SK-N-SH (cell line): ENCODE data around the gene CDS2. TPM values are rescaled to one million over a fixed set of nuclear protein-coding genes. Genes with fewer than 3 reads are reported as not detected.

ENCODE experiments used
- CTCF ChIA-PET: fragments of 300-600, 350-600 bp; formaldehyde crosslinking; extraction: SDS; loops from one replicate; lab custom pipeline; 2021; lab: Yijun Ruan, JAX
- POLR2A ChIA-PET: fragments of 350-600 bp; sonication (Branson Sonifier 250); formaldehyde crosslinking; extraction: SDS; loops from one replicate; lab custom pipeline; 2020; ENCODE audit warnings: antibody characterized with exemption, inconsistent platforms; lab: Yijun Ruan, JAX
- DNase-seq: peaks from one replicate; pipeline ENCODE4 v3.0.0; 2012
- H2AFZ ChIP-seq: fragments of 200-600 bp; sonication (generic); 2 replicates; pipeline ENCODE4 v1.8.1; 2016; ENCODE audit warnings: antibody characterized with exemption, mild to moderate bottlenecking, low read depth
- H3F3A ChIP-seq: fragments of 200-600 bp; sonication (generic); replicated peaks from 2 replicates; pipeline ENCODE3; 2016; ENCODE audit warnings: antibody characterized with exemption, mild to moderate bottlenecking; ENCODE audit not compliant: insufficient read depth
- H3K27ac ChIP-seq, 2 experiments: fragments of 200-500 bp in 1 of 2; fragments of 200-600 bp in 1 of 2; sonication (Bioruptor generic) in 1 of 2; sonication (generic), shearing (Covaris generic) in 1 of 2; 2 replicates each; pipeline versions ENCODE4 v1.5.1 to v1.6.1; 2014 to 2016; ENCODE audit warnings: low read depth in 2 of 2, inconsistent platforms in 1 of 2, low read length in 1 of 2, mild to moderate bottlenecking in 1 of 2, mixed read lengths in 1 of 2
- H3K27me3 ChIP-seq: fragments of 200-600 bp; sonication (generic), shearing (Covaris generic); 2 replicates; pipeline ENCODE4 v1.6.1; 2016; ENCODE audit warnings: mixed run types; ENCODE audit not compliant: insufficient read depth
- H3K36me3 ChIP-seq, 2 experiments: fragments of 200-500 bp in 1 of 2; fragments of 200-600 bp in 1 of 2; sonication (Bioruptor generic) in 1 of 2; sonication (generic) in 1 of 2; replicated peaks in 1 of 2; 2 replicates each; pipeline versions ENCODE3 to v1.5.1; 2014 to 2016; ENCODE audit warnings: low read length in 1 of 2, mild to moderate bottlenecking in 1 of 2; ENCODE audit not compliant: insufficient read depth in 2 of 2, control insufficient read depth in 1 of 2
- H3K4me1 ChIP-seq, 2 experiments: fragments of 200-500 bp in 1 of 2; fragments of 200-600 bp in 1 of 2; sonication (Bioruptor generic) in 1 of 2; sonication (generic), shearing (Covaris generic) in 1 of 2; 2 replicates each; pipeline versions ENCODE4 v1.5.1 to v1.6.1; 2014 to 2016; ENCODE audit warnings: low read depth in 1 of 2, low read length in 1 of 2, mixed run types in 1 of 2; ENCODE audit not compliant: insufficient read depth in 2 of 2, control insufficient read depth in 1 of 2
- H3K4me2 ChIP-seq: fragments of 200-600 bp; sonication (generic), shearing (Covaris generic); 2 replicates; pipeline ENCODE4 v1.6.1; 2017; ENCODE audit warnings: mixed run types
- H3K4me3 ChIP-seq, 2 experiments: fragments of 200-500 bp in 1 of 2; fragments of 200-600 bp in 1 of 2; sonication (Bioruptor generic) in 1 of 2; sonication (generic), shearing (Covaris generic) in 1 of 2; 2 replicates each; pipeline versions ENCODE4 v1.5.1 to v1.8.1; 2014 to 2016; ENCODE audit warnings: low read depth in 2 of 2, inconsistent platforms in 1 of 2, low read length in 1 of 2, mild to moderate bottlenecking in 1 of 2, mixed read lengths in 1 of 2, moderate library complexity in 1 of 2
- H3K79me2 ChIP-seq: fragments of 200-600 bp; sonication (generic); 2 replicates; pipeline ENCODE4 v1.8.1; 2017; ENCODE audit warnings: mild to moderate bottlenecking; ENCODE audit not compliant: insufficient read depth
- H3K9ac ChIP-seq: fragments of 200-600 bp; sonication (generic); 2 replicates; pipeline ENCODE4 v1.6.1; 2017; ENCODE audit warnings: mixed run types
- H3K9me2 ChIP-seq: fragments of 200-600 bp; sonication (generic); 2 replicates; pipeline ENCODE4 v1.6.1; 2017; ENCODE audit warnings: mixed run types
- H3K9me3 ChIP-seq: fragments of 200-600 bp; sonication (generic); 2 replicates; pipeline ENCODE4 v1.6.1; 2017; ENCODE audit warnings: mixed run types, mild to moderate bottlenecking, moderate library complexity
- H4K20me1 ChIP-seq: fragments of 200-600 bp; sonication (generic); 2 replicates; pipeline ENCODE4 v1.6.1; 2017; ENCODE audit warnings: mild to moderate bottlenecking, mixed run types; ENCODE audit not compliant: insufficient read depth
- CHD2 ChIP-seq: fragments of 150-350 bp; IDR thresholded peaks from 2 replicates; pipeline ENCODE4 v1.6.1; 2018; ENCODE audit warnings: low read length; ENCODE audit not compliant: partially characterized antibody
- ELF1 ChIP-seq: IDR thresholded peaks from 2 replicates; pipeline ENCODE4 v1.4.0; 2012
- EZH2phosphoT487 ChIP-seq: fragments of 200-600 bp; sonication (generic); IDR thresholded peaks from 2 replicates; pipeline ENCODE4 v1.6.1; 2017; ENCODE audit warnings: low read depth, mixed run types, mild to moderate bottlenecking, antibody characterized with exemption, moderate library complexity, borderline replicate concordance
- FOSL2 ChIP-seq: IDR thresholded peaks from 2 replicates; pipeline ENCODE4 v1.4.0; 2012; ENCODE audit warnings: low read depth, mild to moderate bottlenecking, moderate library complexity, borderline replicate concordance
- FOXJ3 ChIP-seq: sonication (generic); formaldehyde crosslinking; IDR thresholded peaks from 2 replicates; pipeline ENCODE4 v1.5.1; 2020; ENCODE audit warnings: mild to moderate bottlenecking, missing genetic modification reagents
- JUND ChIP-seq: IDR thresholded peaks from 2 replicates; pipeline ENCODE4 v1.4.0; 2012
- MXI1 ChIP-seq: IDR thresholded peaks from 2 replicates; pipeline ENCODE4 v1.6.1; 2012; ENCODE audit warnings: mild to moderate bottlenecking, low read depth, low read length, improper control_type of control experiment
- POLR2AphosphoS5 ChIP-seq: IDR thresholded peaks from 2 replicates; pipeline ENCODE4 v1.6.1; 2012; ENCODE audit warnings: low read depth, low read length
- RFX5 ChIP-seq: IDR thresholded peaks from 2 replicates; pipeline ENCODE4 v1.6.1; 2012; ENCODE audit warnings: mild to moderate bottlenecking, improper control_type of control experiment, low read length
- RXRA ChIP-seq: IDR thresholded peaks from 2 replicates; pipeline ENCODE4 v1.4.0; 2012; ENCODE audit warnings: low read depth, mild to moderate bottlenecking, borderline replicate concordance
- TAF1 ChIP-seq: IDR thresholded peaks from 2 replicates; pipeline ENCODE4 v1.6.1; 2012; ENCODE audit warnings: low read depth, mild to moderate bottlenecking, low read length, moderate library complexity, borderline replicate concordance
- WGBS: methylation state at CpG from one replicate; pipeline ENCODE4 v1.1.6; 2017; ENCODE audit warnings: low lambda C conversion rate; 5-methylcytosine and 5-hydroxymethylcytosine counted together
- polyA plus RNA-seq, 3 experiments: library from polyadenylated mRNA; depleted of rRNA; stranded (reverse); fragments of >200 nt; gene quantifications; 2 replicates each; pipeline ENCODE4 v1.2.3, GENCODE V29; 2012
- TF ChIP-seq, protein P1 (sequence below): fragments of 150-350 bp; IDR thresholded peaks from 2 replicates; pipeline ENCODE4 v1.6.1; 2017; ENCODE audit warnings: antibody characterized with exemption, low read length, low read depth, borderline replicate concordance
- TF ChIP-seq, protein P2 (sequence below): fragments of 200-600 bp; sonication (generic); IDR thresholded peaks from 2 replicates; pipeline ENCODE4 v1.6.1; 2017; ENCODE audit warnings: antibody characterized with exemption, mild to moderate bottlenecking, moderate library complexity
- TF ChIP-seq, protein P3 (sequence below): IDR thresholded peaks from 2 replicates; pipeline ENCODE4; 2012
- TF ChIP-seq, protein P4 (sequence below): IDR thresholded peaks from 2 replicates; pipeline ENCODE4 v1.6.1; 2012; ENCODE audit warnings: mild to moderate bottlenecking, low read depth, low read length, moderate library complexity
- TF ChIP-seq, protein P5 (sequence below): IDR thresholded peaks from 2 replicates; pipeline ENCODE4 v1.4.0; 2012; ENCODE audit warnings: low read depth, borderline replicate concordance

The CDS2 gene
- polyA plus RNA-seq, 1 of the 3 experiments (the other 2 are of a cell fraction): 13.9 TPM

DNA sequence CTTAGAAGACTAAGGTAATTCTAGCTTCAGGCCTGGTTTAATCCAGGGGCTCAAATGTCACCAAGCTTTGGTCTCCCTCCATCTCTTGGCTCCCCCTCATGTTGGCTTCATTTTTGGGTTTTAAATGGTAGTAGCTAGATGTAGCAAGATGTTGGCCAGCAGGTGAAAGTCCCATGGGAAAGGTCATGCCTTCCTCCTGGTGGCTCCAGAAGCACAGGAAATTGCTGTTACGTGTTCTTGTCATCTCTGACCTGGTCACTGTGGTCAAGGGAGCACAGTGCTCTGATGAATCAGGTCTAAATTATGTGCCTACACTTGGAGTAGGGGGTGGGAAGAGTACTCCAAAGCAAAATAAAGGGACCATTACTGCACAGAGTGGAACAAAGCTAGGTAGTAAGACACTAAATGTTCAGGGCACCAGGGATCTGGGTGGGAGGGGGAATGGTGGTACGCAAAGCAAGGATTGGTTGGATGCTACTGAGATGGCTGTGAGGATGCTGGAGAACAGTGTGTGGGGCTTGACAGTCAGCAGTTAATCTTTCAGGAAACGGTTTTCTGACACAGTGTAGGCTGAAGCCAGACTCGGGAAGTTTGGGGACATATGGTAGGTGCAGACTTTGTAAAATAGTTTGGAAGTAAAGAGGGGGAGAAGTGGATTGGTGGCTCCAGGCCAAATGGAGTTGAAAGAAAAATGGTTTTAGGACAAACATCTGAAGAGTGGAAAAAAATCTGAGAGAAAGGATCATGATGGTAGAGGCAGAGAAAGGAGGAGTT lies 30.1 kb downstream of the CDS2 start:
- no peak overlapping the region for H3K4me3 ChIP-seq
- ChIA-PET CTCF (interaction anchor here (0.7 to 2.1 kb wide), 7 partner anchors 13 to 291 kb away, joined by 3 to 6 read pairs (median 3); partner anchors contain the start of gene CDS2), POLR2A (no interaction called here)
- H3K9ac ChIP-seq: no peak overlapping the region
- no peaks in the 10 kb centered on the region for H3K9me2 ChIP-seq
- H3K79me2 ChIP-seq: peaks cover 68% of the 10 kb centered on the region
- H3K27ac ChIP-seq: no peak overlapping the region
- peaks cover 17% of the 10 kb centered on the region; the same call in 1 of the 2 replicates for H4K20me1 ChIP-seq
- H3K9me3 ChIP-seq: no peaks in the 10 kb centered on the region
- TF ChIP-seq RXRA (peak; percentile 86; the same call in 1 of the 2 replicates), FOSL2 (peak; percentile 11; the same call in 1 of the 2 replicates), JUND (0 out of 2 replicates have a peak, but pooled peaks have one; percentile 32), ELF1 (no peak), EZH2phosphoT487 (no peak), POLR2AphosphoS5 (no peak)
- no peaks in the 10 kb centered on the region for H3F3A ChIP-seq
- 55% methylated on average over 4 of the region's 4 CpGs for WGBS
- H2AFZ ChIP-seq: no peak overlapping the region
- peak overlapping the region; percentile 10; the same call in 1 of the 2 replicates for H3K4me2 ChIP-seq
- no peaks in the 10 kb centered on the region for H3K36me3 ChIP-seq
- no peaks in the 10 kb centered on the region for H3K27me3 ChIP-seq
- DNase-seq: no peak
- H3K4me1 ChIP-seq: peaks cover 3 to 6% of the 10 kb centered on the region in 2 experiments; a peak in 2 of 4 replicates

DNA sequence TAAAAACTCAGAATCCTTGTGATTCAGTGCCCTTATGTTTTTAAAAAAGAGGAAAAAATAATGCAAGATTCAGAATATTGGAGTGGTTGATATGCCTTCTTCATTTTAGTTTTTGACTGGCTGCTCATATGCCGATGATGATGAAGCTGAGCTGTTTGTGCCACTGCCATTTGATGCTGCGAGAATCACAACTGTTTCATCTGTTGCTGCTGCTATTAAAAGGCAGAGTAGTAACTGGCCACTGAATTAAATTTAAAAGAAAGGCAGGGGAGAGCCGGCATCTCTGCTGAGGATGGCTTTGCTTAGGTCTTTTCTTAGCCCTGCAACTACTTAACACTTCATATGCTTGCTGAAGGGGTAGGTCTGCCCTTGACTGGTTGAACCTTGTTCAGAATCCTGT lies 33.1 kb downstream of the CDS2 start:
- POLR2A ChIA-PET: no interaction called here
- H3K4me3 ChIP-seq: no peak overlapping the region
- TF ChIP-seq FOXJ3 (CRISPR knock-in tag) (no peak), JUND (no peak), CHD2 (no peak), POLR2AphosphoS5 (no peak), RFX5 (no peak), MXI1 (no peak), TAF1 (no peak), EZH2phosphoT487 (no peak)
- TF ChIP-seq, protein P1, sequence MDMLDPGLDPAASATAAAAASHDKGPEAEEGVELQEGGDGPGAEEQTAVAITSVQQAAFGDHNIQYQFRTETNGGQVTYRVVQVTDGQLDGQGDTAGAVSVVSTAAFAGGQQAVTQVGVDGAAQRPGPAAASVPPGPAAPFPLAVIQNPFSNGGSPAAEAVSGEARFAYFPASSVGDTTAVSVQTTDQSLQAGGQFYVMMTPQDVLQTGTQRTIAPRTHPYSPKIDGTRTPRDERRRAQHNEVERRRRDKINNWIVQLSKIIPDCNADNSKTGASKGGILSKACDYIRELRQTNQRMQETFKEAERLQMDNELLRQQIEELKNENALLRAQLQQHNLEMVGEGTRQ: no peak
- TF ChIP-seq, protein P2, sequence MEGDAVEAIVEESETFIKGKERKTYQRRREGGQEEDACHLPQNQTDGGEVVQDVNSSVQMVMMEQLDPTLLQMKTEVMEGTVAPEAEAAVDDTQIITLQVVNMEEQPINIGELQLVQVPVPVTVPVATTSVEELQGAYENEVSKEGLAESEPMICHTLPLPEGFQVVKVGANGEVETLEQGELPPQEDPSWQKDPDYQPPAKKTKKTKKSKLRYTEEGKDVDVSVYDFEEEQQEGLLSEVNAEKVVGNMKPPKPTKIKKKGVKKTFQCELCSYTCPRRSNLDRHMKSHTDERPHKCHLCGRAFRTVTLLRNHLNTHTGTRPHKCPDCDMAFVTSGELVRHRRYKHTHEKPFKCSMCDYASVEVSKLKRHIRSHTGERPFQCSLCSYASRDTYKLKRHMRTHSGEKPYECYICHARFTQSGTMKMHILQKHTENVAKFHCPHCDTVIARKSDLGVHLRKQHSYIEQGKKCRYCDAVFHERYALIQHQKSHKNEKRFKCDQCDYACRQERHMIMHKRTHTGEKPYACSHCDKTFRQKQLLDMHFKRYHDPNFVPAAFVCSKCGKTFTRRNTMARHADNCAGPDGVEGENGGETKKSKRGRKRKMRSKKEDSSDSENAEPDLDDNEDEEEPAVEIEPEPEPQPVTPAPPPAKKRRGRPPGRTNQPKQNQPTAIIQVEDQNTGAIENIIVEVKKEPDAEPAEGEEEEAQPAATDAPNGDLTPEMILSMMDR: no peak
- TF ChIP-seq, protein P3, sequence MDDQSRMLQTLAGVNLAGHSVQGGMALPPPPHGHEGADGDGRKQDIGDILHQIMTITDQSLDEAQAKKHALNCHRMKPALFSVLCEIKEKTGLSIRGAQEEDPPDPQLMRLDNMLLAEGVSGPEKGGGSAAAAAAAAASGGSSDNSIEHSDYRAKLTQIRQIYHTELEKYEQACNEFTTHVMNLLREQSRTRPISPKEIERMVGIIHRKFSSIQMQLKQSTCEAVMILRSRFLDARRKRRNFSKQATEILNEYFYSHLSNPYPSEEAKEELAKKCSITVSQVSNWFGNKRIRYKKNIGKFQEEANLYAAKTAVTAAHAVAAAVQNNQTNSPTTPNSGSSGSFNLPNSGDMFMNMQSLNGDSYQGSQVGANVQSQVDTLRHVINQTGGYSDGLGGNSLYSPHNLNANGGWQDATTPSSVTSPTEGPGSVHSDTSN: no peak
- TF ChIP-seq, protein P4, sequence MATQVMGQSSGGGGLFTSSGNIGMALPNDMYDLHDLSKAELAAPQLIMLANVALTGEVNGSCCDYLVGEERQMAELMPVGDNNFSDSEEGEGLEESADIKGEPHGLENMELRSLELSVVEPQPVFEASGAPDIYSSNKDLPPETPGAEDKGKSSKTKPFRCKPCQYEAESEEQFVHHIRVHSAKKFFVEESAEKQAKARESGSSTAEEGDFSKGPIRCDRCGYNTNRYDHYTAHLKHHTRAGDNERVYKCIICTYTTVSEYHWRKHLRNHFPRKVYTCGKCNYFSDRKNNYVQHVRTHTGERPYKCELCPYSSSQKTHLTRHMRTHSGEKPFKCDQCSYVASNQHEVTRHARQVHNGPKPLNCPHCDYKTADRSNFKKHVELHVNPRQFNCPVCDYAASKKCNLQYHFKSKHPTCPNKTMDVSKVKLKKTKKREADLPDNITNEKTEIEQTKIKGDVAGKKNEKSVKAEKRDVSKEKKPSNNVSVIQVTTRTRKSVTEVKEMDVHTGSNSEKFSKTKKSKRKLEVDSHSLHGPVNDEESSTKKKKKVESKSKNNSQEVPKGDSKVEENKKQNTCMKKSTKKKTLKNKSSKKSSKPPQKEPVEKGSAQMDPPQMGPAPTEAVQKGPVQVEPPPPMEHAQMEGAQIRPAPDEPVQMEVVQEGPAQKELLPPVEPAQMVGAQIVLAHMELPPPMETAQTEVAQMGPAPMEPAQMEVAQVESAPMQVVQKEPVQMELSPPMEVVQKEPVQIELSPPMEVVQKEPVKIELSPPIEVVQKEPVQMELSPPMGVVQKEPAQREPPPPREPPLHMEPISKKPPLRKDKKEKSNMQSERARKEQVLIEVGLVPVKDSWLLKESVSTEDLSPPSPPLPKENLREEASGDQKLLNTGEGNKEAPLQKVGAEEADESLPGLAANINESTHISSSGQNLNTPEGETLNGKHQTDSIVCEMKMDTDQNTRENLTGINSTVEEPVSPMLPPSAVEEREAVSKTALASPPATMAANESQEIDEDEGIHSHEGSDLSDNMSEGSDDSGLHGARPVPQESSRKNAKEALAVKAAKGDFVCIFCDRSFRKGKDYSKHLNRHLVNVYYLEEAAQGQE: no peak
- TF ChIP-seq, protein P5, sequence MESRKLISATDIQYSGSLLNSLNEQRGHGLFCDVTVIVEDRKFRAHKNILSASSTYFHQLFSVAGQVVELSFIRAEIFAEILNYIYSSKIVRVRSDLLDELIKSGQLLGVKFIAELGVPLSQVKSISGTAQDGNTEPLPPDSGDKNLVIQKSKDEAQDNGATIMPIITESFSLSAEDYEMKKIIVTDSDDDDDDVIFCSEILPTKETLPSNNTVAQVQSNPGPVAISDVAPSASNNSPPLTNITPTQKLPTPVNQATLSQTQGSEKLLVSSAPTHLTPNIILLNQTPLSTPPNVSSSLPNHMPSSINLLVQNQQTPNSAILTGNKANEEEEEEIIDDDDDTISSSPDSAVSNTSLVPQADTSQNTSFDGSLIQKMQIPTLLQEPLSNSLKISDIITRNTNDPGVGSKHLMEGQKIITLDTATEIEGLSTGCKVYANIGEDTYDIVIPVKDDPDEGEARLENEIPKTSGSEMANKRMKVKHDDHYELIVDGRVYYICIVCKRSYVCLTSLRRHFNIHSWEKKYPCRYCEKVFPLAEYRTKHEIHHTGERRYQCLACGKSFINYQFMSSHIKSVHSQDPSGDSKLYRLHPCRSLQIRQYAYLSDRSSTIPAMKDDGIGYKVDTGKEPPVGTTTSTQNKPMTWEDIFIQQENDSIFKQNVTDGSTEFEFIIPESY: no peak

More for the DNA sequence above, 33.1 kb downstream of the CDS2 start:
- CTCF ChIA-PET: no interaction called here
- no peaks in the 10 kb centered on the region for H3K9me2 ChIP-seq
- H4K20me1 ChIP-seq: peaks cover 17% of the 10 kb centered on the region; the same call in 1 of the 2 replicates
- no peaks in the 10 kb centered on the region for H3F3A ChIP-seq
- peaks cover 73% of the 10 kb centered on the region for H3K79me2 ChIP-seq
- H3K4me1 ChIP-seq: peaks cover 6 to 7% of the 10 kb centered on the region in 2 experiments; a peak in 2 of 4 replicates
- no peaks in the 10 kb centered on the region for H3K36me3 ChIP-seq
- no peaks in the 10 kb centered on the region for H3K9me3 ChIP-seq
- no peak overlapping the region for H3K4me2 ChIP-seq
- no peak overlapping the region for H3K9ac ChIP-seq
- no peak overlapping the region for H2AFZ ChIP-seq
- no peak for DNase-seq
- no peaks in the 10 kb centered on the region for H3K27me3 ChIP-seq
- no peak overlapping the region for H3K27ac ChIP-seq
- 92% methylated on average over 3 of the region's 3 CpGs for WGBS
